ENCODE measurements around the gene SLC26A3.

GRCh38 chr7:107833684-107834106, 30.7 kb upstream of the SLC26A3 start:
- no peak for TF ChIP-seq POLR2A (IDR thresholded peaks at IDR 0.05)
- TF ChIP-seq CTCF (IDR thresholded peaks at IDR 0.05) = no peak
